ENCODE measurements around the gene HMCN2.

HMCN2 gene

GRCh38 chr9:130366072-130366471 lies 100.5 kb downstream of the HMCN2 start:
- DNase-seq (ENCODE audit: low read depth in 2 of 2), result no peak

GRCh38 chr9:130366888-130367550 lies 101.5 kb downstream of the HMCN2 start:
- no peak for DNase-seq (ENCODE audit: low read depth in 2 of 2)

- peak in 1 of 2 donors; percentile 4 for DNase-seq (ENCODE audit: low read depth in 2 of 2)
Observed at GRCh38 chr9:130368631-130369103, 103.1 kb downstream of the HMCN2 start.

GRCh38 chr9:130370226-130370625 lies 104.7 kb downstream of the HMCN2 start:
- no peak for DNase-seq (ENCODE audit: low read depth in 2 of 2)

GRCh38 chr9:130371196-130371966 lies 105.8 kb downstream of the HMCN2 start:
- DNase-seq (ENCODE audit: low read depth in 2 of 2), result no peak

GRCh38 chr9:130372057-130372456 lies 106.5 kb downstream of the HMCN2 start:
- DNase-seq (ENCODE audit: low read depth in 2 of 2), result no peak

- no peak for DNase-seq (ENCODE audit: low read depth in 2 of 2)
Observed at GRCh38 chr9:130373679-130374325, 108.2 kb downstream of the HMCN2 start.

GRCh38 chr9:130377612-130378011 lies 112.1 kb downstream of the HMCN2 start:
- DNase-seq (ENCODE audit: low read depth in 2 of 2), result no peak

GRCh38 chr9:130378875-130379648 lies 113.5 kb downstream of the HMCN2 start:
- DNase-seq (ENCODE audit: low read depth in 2 of 2), result no peak

GRCh38 chr9:130379649-130379970 lies 114.0 kb downstream of the HMCN2 start:
- DNase-seq (ENCODE audit: low read depth in 2 of 2), result no peak

GRCh38 chr9:130380920-130381469 lies 115.4 kb downstream of the HMCN2 start:
- no peak for DNase-seq (ENCODE audit: low read depth in 2 of 2)

- no peak for DNase-seq (ENCODE audit: low read depth in 2 of 2)
Observed at GRCh38 chr9:130381660-130382059, 116.1 kb downstream of the HMCN2 start.

GRCh38 chr9:130382096-130382495 lies 116.5 kb downstream of the HMCN2 start:
- no peak for DNase-seq (ENCODE audit: low read depth in 2 of 2)

- DNase-seq (ENCODE audit: low read depth in 2 of 2), result no peak
Observed at GRCh38 chr9:130382636-130383349, 117.2 kb downstream of the HMCN2 start.

GRCh38 chr9:130383350-130383715 lies 117.8 kb downstream of the HMCN2 start:
- no peak for DNase-seq (ENCODE audit: low read depth in 2 of 2)

- DNase-seq (ENCODE audit: low read depth in 2 of 2), result no peak
Observed at GRCh38 chr9:130383979-130384676, 118.6 kb downstream of the HMCN2 start.

GRCh38 chr9:130385257-130385656 lies 119.7 kb downstream of the HMCN2 start:
- DNase-seq (ENCODE audit: low read depth in 2 of 2), result no peak

- no peak for DNase-seq (ENCODE audit: low read depth in 2 of 2)
Observed at GRCh38 chr9:130387398-130387797, 121.8 kb downstream of the HMCN2 start.

GRCh38 chr9:130387905-130388304 lies 122.3 kb downstream of the HMCN2 start:
- no peak for DNase-seq (ENCODE audit: low read depth in 2 of 2)

GRCh38 chr9:130390390-130390789 lies 124.8 kb downstream of the HMCN2 start:
- DNase-seq (ENCODE audit: low read depth in 2 of 2), result no peak

- DNase-seq (ENCODE audit: low read depth in 2 of 2), result no peak
Observed at GRCh38 chr9:130390986-130391385, 125.4 kb downstream of the HMCN2 start.

Measured in stimulated activated CD8-positive, alpha-beta memory T cell treated with anti-CD3 and anti-CD28 coated beads, Interleukin-2, amount 100 ng/mL, for 48 hours (primary cell).